Liver (tissue), 9 donors: ENCODE results near the gene GMPR. TPM values are rescaled to one million over a fixed set of nuclear protein-coding genes. Genes with fewer than 3 reads are reported as not detected.

Experiments used
- DNase-seq: peaks from one replicate; pipeline ENCODE4 v3.0.0-alpha.2; 2017; ENCODE audit warnings: low spot score
- H3K27ac ChIP-seq, 2 donors: one replicate each; pipeline ENCODE4 v1.7.0; 2013; ENCODE audit warnings: inconsistent platforms in 2 of 2, low read length in 2 of 2, control low read depth in 1 of 2, low read depth in 1 of 2, mild to moderate bottlenecking in 1 of 2
- H3K27me3 ChIP-seq, 4 donors: one replicate each; pipeline versions ENCODE4 v1.6.1 to v1.7.0; 2013; ENCODE audit warnings: low read length in 3 of 4, inconsistent platforms in 1 of 4, mild to moderate bottlenecking in 1 of 4, moderate library complexity in 1 of 4; ENCODE audit not compliant: control insufficient read depth in 4 of 4, insufficient read depth in 4 of 4
- H3K36me3 ChIP-seq, 4 donors: one replicate each; pipeline versions ENCODE4 v1.6.1 to v1.7.0; 2013; ENCODE audit warnings: low read length in 3 of 4, mild to moderate bottlenecking in 3 of 4, low read depth in 1 of 4, moderate library complexity in 1 of 4; ENCODE audit not compliant: control insufficient read depth in 4 of 4, insufficient read depth in 3 of 4
- H3K4me1 ChIP-seq, 4 donors: one replicate each; pipeline versions ENCODE4 v1.6.1 to v1.7.0; 2013; ENCODE audit warnings: low read length in 3 of 4, mild to moderate bottlenecking in 3 of 4, moderate library complexity in 1 of 4; ENCODE audit not compliant: control insufficient read depth in 4 of 4, insufficient read depth in 4 of 4
- H3K4me3 ChIP-seq, 3 donors: one replicate each; pipeline versions ENCODE4 v1.6.1 to v1.7.0; 2013; ENCODE audit warnings: low read length in 3 of 3, control low read depth in 1 of 3, low read depth in 1 of 3, mild to moderate bottlenecking in 1 of 3
- H3K9ac ChIP-seq, 2 donors: one replicate each; pipeline ENCODE4 v1.7.0; 2013; ENCODE audit warnings: low read length in 2 of 2, mild to moderate bottlenecking in 2 of 2, moderate library complexity in 2 of 2, control low read depth in 1 of 2, low read depth in 1 of 2
- H3K9me3 ChIP-seq, 4 donors: one replicate each; pipeline versions ENCODE4 v1.6.1 to v1.7.0; 2013; ENCODE audit warnings: low read length in 3 of 4; ENCODE audit not compliant: control insufficient read depth in 4 of 4
- EGR1 ChIP-seq, 2 donors: IDR thresholded peaks; 2 replicates each; pipeline ENCODE4 v1.6.1; 2016 to 2018; ENCODE audit warnings: antibody characterized with exemption in 2 of 2, low read depth in 2 of 2
- FOXA1 ChIP-seq: IDR thresholded peaks from 2 replicates; pipeline ENCODE4 v1.6.1; 2016; ENCODE audit warnings: antibody characterized with exemption
- FOXA2 ChIP-seq: IDR thresholded peaks from 2 replicates; pipeline ENCODE4 v1.6.1; 2016; ENCODE audit warnings: antibody characterized with exemption
- GABPA ChIP-seq, 2 donors: IDR thresholded peaks in 1 of 2; conservative IDR thresholded peaks in 1 of 2; 2 replicates each; pipeline ENCODE4 v1.6.1; 2016; ENCODE audit warnings: antibody characterized with exemption in 2 of 2, mild to moderate bottlenecking in 1 of 2, moderate library complexity in 1 of 2
- HNF4A ChIP-seq, 2 donors: conservative IDR thresholded peaks; 2 replicates each; pipeline ENCODE4 v1.6.1; 2016; ENCODE audit warnings: antibody characterized with exemption in 2 of 2, mild to moderate bottlenecking in 2 of 2
- HNF4G ChIP-seq: IDR thresholded peaks from 2 replicates; pipeline ENCODE4 v1.6.1; 2016; ENCODE audit warnings: antibody characterized with exemption
- JUND ChIP-seq, 2 donors: IDR thresholded peaks; 2 replicates each; pipeline ENCODE4 v1.6.1; 2016; ENCODE audit warnings: antibody characterized with exemption in 2 of 2
- NR2F2 ChIP-seq: IDR thresholded peaks from 2 replicates; pipeline ENCODE4 v1.6.1; 2016; ENCODE audit warnings: antibody characterized with exemption
- RAD21 ChIP-seq, 2 donors: IDR thresholded peaks; 2 replicates each; pipeline ENCODE4 v1.6.1; 2016; ENCODE audit warnings: antibody characterized with exemption in 2 of 2, mild to moderate bottlenecking in 2 of 2
- RXRA ChIP-seq, 2 donors: IDR thresholded peaks; 2 replicates each; pipeline ENCODE4 v1.6.1; 2017 to 2018; ENCODE audit warnings: antibody characterized with exemption in 2 of 2, mild to moderate bottlenecking in 1 of 2
- SP1 ChIP-seq: IDR thresholded peaks from 2 replicates; pipeline ENCODE4 v1.6.1; 2018; ENCODE audit warnings: antibody characterized with exemption, mild to moderate bottlenecking
- TAF1 ChIP-seq: conservative IDR thresholded peaks from 2 replicates; pipeline ENCODE4 v1.6.1; 2016; ENCODE audit warnings: antibody characterized with exemption, mild to moderate bottlenecking
- YY1 ChIP-seq: IDR thresholded peaks from 2 replicates; pipeline ENCODE4 v1.6.1; 2016; ENCODE audit warnings: antibody characterized with exemption, mild to moderate bottlenecking
- WGBS: extraction: QIAGEN DNeasy Blood & Tissue Kit; methylation state at CpG from one replicate; pipeline ENCODE4 v1.1.7; 2013; 5-methylcytosine and 5-hydroxymethylcytosine counted together
- polyA plus RNA-seq, 2 donors: library from polyadenylated mRNA; stranded (reverse) in 1 of 2; unstranded in 1 of 2; fragments of 200-250 nt in 1 of 2; fragments of >200 nt in 1 of 2; fragmentation: Nextera tagmentation in 1 of 2; extraction: Ambion mirVana in 1 of 2; gene quantifications; one replicate each; pipeline versions ENCODE4 v1.2.1 to v1.2.3, GENCODE V29; 2013 to 2015
- total RNA-seq, 2 donors: library from RNA; depleted of rRNA; stranded (reverse); fragments of >200 nt; gene quantifications; one replicate each; pipeline ENCODE4 v1.2.3, GENCODE V29; 2014
- TF ChIP-seq, protein P1 (sequence below): IDR thresholded peaks from 2 replicates; pipeline ENCODE4 v1.6.1; 2016; ENCODE audit warnings: antibody characterized with exemption
- TF ChIP-seq, protein P2 (sequence below): IDR thresholded peaks from 2 replicates; pipeline ENCODE4 v1.6.1; 2016; ENCODE audit warnings: antibody characterized with exemption
- TF ChIP-seq, protein P3 (sequence below): IDR thresholded peaks from 2 replicates; pipeline ENCODE4 v1.6.1; 2016; ENCODE audit warnings: antibody characterized with exemption
- TF ChIP-seq, protein P4 (sequence below): IDR thresholded peaks from 2 replicates; pipeline ENCODE4 v1.6.1; 2016; ENCODE audit warnings: antibody characterized with exemption, mild to moderate bottlenecking
- donor health status: healthy.
- donor health status: healthy.
- donor health status: healthy.
- donor health status: healthy.
- donor health status: healthy.

The GMPR gene
- total and polyA plus RNA-seq, 4 donors = 2.1 to 50.2 (median 4.2) TPM

DNA sequence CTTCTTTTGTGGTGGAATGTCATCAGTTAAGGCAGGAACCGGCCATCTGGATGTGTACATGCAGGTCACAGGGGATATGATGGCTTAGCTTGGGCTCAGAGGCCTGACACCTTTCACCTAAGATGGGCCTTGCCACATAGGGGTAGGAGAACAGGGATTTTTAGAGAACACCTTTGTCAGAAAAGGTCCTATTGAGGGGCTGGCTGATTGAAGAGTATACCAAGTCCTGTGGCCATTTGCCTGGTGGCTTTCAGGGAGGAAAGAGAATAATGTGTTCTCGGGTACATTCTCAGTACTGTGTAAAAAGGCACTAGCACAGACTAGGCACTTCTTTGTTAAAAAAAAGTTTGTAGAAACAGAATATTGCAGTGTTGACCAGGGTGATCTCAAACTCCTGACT lies 26.4 kb downstream of the GMPR start:
- no peaks in the 10 kb centered on the region for H3K4me1 ChIP-seq
- H3K9me3 ChIP-seq = no peaks in the 10 kb centered on the region
- H3K27ac ChIP-seq = no peak overlapping the region
- TF ChIP-seq FOXA1 (no peak), RXRA (IDR thresholded peaks at IDR 0.05) (no peak)
- TF ChIP-seq, protein P1, sequence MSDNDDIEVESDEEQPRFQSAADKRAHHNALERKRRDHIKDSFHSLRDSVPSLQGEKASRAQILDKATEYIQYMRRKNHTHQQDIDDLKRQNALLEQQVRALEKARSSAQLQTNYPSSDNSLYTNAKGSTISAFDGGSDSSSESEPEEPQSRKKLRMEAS = no peak
- TF ChIP-seq, protein P2, sequence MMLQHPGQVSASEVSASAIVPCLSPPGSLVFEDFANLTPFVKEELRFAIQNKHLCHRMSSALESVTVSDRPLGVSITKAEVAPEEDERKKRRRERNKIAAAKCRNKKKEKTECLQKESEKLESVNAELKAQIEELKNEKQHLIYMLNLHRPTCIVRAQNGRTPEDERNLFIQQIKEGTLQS = no peak
- no peak overlapping the region for H3K4me3 ChIP-seq
- no peak overlapping the region for H3K9ac ChIP-seq
- DNase-seq = no peak
- WGBS = 99% methylated on average over 2 of the region's 2 CpGs
- H3K27me3 ChIP-seq = no peaks in the 10 kb centered on the region
- H3K36me3 ChIP-seq = no peaks in the 10 kb centered on the region

DNA sequence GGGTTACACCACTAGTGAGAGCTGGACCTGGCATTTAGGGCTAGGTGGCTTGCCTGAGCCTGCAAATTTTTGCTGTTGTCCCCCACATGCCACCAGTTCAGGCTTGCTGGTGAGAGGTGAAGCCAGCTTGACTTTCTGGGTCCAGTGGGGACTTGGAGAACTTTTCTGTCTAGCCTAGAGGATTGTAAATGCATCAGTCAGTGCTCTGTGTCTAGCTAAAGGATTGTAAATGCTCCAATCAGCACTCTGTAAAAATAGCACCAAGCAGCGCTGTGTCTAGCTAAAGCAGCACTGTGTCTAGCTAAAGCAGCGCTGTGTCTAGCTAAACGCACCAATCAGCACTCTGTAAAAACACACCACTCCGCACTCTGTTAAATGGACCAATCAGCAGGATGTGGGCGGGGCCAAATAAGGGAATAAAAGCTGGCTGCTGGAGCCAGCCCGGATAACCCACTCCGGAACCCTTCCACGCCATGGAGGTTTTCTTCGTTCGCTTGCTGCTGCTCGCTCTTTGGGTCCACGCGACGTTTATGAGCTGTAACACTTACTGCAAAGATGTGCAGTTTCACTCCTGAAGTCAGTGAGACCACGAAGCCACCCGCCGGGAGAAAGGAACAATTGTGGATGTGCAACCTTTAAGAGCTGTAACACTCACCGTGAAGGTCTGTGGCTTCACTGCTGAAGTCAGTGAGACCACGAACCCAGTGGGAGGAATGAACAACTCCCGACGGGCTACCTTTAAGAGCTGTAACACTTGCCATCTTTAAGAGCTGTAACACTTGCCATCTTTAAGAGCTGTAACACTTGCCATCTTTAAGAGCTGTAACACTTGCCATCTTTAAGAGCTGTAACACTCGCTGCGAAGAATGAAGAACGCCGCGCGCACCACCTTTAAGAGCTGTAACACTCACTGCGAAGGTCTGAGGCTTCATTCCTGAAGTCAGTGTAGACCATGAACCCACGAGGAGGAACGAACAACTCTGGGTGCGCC lies 27.3 kb downstream of the GMPR start:
- Histone ChIP-seq H3K9ac (no peak overlapping the region), H3K27ac (no peak overlapping the region), H3K4me3 (no peak overlapping the region), H3K36me3 (no peaks in the 10 kb centered on the region), H3K9me3 (no peaks in the 10 kb centered on the region), H3K4me1 (no peaks in the 10 kb centered on the region), H3K27me3 (no peaks in the 10 kb centered on the region)
- 96% methylated on average over 31 of the region's 31 CpGs for WGBS
- TF ChIP-seq EGR1 (IDR thresholded peaks at IDR 0.05; ENCODE audit: low read depth in 2 of 2) = no peak
- TF ChIP-seq FOXA2 = no peak
- DNase-seq = no peak

DNA sequence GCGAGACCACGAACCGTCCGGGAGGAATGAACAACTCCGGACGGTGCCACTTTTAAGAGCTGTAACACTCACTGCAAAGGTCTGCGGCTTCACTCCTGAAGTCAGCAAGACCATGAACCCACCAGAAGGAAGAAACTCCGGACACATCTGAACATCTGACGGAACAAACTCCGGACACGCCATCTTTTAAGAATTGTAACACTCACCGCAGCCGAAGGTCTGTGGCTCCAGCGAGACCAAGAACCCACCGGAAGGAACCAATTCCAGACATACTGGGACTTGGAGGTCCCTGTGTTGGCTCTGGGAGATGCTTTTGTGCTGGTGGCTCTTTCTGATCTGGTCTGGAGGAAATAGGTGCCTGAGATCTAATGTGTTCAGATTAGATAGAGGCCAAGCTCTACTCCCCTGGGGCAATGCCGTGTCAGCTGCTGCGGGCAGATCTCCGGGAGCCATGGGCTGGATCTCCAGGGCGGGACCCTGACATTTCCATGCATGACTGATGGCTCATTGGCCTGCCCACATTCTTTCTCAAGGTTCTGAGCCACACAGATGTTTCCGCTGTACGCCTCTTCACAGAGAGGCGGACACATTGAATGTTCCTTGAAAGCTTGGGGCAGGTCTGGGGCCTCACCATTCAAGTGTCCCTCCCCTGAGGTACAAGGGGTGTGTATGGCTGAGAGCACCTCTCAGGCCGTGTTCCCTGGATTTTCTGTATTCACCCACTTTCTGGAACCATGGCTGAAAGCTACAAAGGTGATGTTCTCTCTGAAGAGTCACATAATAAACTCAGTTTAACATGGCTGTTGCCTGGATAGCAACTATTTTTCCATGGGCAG lies 29.3 kb downstream of the GMPR start:
- Histone ChIP-seq H3K4me3 (no peak overlapping the region), H3K36me3 (no peaks in the 10 kb centered on the region), H3K9ac (no peak overlapping the region), H3K4me1 (no peaks in the 10 kb centered on the region), H3K27ac (no peak overlapping the region), H3K9me3 (no peaks in the 10 kb centered on the region), H3K27me3 (no peaks in the 10 kb centered on the region)
- WGBS = 97% methylated on average over 23 of the region's 23 CpGs
- DNase-seq = peak; percentile 73
- TF ChIP-seq, protein P3, sequence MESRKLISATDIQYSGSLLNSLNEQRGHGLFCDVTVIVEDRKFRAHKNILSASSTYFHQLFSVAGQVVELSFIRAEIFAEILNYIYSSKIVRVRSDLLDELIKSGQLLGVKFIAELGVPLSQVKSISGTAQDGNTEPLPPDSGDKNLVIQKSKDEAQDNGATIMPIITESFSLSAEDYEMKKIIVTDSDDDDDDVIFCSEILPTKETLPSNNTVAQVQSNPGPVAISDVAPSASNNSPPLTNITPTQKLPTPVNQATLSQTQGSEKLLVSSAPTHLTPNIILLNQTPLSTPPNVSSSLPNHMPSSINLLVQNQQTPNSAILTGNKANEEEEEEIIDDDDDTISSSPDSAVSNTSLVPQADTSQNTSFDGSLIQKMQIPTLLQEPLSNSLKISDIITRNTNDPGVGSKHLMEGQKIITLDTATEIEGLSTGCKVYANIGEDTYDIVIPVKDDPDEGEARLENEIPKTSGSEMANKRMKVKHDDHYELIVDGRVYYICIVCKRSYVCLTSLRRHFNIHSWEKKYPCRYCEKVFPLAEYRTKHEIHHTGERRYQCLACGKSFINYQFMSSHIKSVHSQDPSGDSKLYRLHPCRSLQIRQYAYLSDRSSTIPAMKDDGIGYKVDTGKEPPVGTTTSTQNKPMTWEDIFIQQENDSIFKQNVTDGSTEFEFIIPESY = no peak
- TF ChIP-seq FOXA2 (no peak), SP1 (no peak), NR2F2 (no peak), RXRA (IDR thresholded peaks at IDR 0.05) (no peak), HNF4G (no peak), JUND (IDR thresholded peaks at IDR 0.05) (no peak), RAD21 (IDR thresholded peaks at IDR 0.05) (no peak), GABPA (IDR thresholded peaks at IDR 0.05 in 1 of 2, conservative IDR thresholded peaks at IDR 0.05 in 1 of 2) (no peak), FOXA1 (no peak), TAF1 (no peak), HNF4A (conservative IDR thresholded peaks at IDR 0.05) (no peak), YY1 (no peak), EGR1 (IDR thresholded peaks at IDR 0.05; ENCODE audit: low read depth in 2 of 2) (no peak)
- TF ChIP-seq, protein P1 = no peak
- TF ChIP-seq, protein P4, sequence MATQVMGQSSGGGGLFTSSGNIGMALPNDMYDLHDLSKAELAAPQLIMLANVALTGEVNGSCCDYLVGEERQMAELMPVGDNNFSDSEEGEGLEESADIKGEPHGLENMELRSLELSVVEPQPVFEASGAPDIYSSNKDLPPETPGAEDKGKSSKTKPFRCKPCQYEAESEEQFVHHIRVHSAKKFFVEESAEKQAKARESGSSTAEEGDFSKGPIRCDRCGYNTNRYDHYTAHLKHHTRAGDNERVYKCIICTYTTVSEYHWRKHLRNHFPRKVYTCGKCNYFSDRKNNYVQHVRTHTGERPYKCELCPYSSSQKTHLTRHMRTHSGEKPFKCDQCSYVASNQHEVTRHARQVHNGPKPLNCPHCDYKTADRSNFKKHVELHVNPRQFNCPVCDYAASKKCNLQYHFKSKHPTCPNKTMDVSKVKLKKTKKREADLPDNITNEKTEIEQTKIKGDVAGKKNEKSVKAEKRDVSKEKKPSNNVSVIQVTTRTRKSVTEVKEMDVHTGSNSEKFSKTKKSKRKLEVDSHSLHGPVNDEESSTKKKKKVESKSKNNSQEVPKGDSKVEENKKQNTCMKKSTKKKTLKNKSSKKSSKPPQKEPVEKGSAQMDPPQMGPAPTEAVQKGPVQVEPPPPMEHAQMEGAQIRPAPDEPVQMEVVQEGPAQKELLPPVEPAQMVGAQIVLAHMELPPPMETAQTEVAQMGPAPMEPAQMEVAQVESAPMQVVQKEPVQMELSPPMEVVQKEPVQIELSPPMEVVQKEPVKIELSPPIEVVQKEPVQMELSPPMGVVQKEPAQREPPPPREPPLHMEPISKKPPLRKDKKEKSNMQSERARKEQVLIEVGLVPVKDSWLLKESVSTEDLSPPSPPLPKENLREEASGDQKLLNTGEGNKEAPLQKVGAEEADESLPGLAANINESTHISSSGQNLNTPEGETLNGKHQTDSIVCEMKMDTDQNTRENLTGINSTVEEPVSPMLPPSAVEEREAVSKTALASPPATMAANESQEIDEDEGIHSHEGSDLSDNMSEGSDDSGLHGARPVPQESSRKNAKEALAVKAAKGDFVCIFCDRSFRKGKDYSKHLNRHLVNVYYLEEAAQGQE = no peak
